Measurements from ENCODE around the gene NBPF4.
"Not testable (repeated sequence)": the region's sequence is repeated elsewhere in the genome, so short reads cannot be mapped to it uniquely, and the experiment has no call there.

DNA sequence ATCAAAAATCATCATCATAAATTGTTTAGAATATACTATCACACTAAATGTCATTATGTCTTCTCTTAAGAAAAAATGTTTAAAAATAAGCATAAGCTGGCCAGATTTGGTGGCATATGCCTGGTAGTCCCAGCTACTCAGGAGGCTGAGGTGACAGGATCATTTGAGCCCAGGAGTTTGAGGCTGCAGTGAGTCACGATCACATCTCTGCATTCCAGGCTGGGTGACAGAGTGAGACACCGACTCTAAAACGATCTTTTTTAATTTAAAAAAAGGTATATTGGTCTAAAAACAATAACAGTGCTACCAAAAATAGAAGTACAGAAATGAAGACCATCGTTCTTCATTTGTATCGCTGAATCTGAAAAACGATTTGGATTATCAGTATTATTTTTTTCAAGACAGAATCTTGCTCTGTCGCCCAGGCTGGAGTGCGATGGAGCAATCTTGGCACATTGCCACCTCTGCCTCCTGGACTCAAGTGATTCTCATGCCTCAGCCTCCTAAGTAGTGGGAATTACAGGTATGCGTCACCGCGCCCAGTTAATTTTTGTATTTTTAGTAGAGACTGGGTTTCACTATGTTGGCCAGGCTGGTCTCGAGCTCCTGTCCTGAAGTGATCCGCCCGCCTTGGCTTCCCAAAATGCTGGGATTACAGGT is 26.2 kb downstream of the NBPF4 start:
- TF ChIP-seq POLR2A, POLR2AphosphoS5 (IDR thresholded peaks at IDR 0.05): not testable (repeated sequence)
- TF ChIP-seq, protein P1, sequence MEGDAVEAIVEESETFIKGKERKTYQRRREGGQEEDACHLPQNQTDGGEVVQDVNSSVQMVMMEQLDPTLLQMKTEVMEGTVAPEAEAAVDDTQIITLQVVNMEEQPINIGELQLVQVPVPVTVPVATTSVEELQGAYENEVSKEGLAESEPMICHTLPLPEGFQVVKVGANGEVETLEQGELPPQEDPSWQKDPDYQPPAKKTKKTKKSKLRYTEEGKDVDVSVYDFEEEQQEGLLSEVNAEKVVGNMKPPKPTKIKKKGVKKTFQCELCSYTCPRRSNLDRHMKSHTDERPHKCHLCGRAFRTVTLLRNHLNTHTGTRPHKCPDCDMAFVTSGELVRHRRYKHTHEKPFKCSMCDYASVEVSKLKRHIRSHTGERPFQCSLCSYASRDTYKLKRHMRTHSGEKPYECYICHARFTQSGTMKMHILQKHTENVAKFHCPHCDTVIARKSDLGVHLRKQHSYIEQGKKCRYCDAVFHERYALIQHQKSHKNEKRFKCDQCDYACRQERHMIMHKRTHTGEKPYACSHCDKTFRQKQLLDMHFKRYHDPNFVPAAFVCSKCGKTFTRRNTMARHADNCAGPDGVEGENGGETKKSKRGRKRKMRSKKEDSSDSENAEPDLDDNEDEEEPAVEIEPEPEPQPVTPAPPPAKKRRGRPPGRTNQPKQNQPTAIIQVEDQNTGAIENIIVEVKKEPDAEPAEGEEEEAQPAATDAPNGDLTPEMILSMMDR (IDR thresholded peaks at IDR 0.05 in 8 of 11, conservative IDR thresholded peaks at IDR 0.05 in 3 of 11): not testable (repeated sequence)

Measured in spleen (tissue), 7 donors.